Epithelial cell of esophagus (primary cell): Measurements from ENCODE around the gene XRCC5.

Experiments
- DNase-seq: peaks from one replicate; pipeline ENCODE4 v3.0.0; 2010; ENCODE audit warnings: low read depth
- H3K4me3 ChIP-seq: 2 replicates; pipeline ENCODE4 v1.5.1; 2011; ENCODE audit warnings: mild to moderate bottlenecking, low read length, control low read depth
- CTCF ChIP-seq: IDR thresholded peaks from 2 replicates; pipeline ENCODE4 v1.5.1; 2011; ENCODE audit warnings: low read depth, mild to moderate bottlenecking, low read length, control low read depth, inconsistent platforms; ENCODE audit not compliant: insufficient read depth; ENCODE audit errors: missing control alignments

The XRCC5 gene

DNA sequence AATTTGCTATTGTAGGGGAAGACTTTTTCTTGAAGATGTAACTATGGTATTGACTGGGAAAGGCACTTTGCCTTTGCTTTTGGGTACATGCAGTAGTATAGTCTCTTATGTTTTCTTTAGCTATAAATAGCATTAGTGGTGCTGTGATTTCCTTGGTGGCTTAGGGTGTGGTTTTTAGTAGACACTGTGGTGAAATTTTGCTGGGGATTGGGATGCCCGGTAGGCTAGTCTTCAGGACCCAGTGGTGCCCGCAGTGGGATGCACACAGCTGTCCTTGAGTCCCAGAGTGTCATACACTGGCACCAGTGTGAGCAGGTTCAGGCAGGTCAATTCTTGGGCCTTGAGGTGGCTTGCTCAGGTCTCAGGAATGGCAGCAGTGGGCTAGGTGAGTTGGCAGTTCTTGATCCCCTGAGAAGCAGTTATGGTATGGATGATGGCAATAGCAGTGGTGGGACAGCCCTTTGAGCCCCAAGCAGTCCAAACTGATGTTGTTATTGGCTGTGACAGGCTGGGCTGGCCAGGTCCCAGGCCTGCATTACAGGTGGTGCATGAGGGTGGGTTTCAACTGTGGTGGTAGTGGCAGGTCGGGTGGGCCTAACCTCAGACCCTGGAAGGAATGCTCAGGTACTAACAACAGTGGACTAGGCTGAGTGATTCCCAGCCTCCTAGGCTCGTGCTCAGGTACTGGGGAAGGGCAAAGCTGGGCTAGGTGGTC, 124.3 kb downstream of the XRCC5 start:
- TF ChIP-seq CTCF: no peak
- no peak overlapping the region for H3K4me3 ChIP-seq
- DNase-seq: peak; percentile 17

- no peak overlapping the region for H3K4me3 ChIP-seq
- TF ChIP-seq CTCF: no peak
- no peak for DNase-seq
Measured at GRCh38 chr2:216234106-216234505, 125.0 kb downstream of the XRCC5 start.

- TF ChIP-seq CTCF: no peak
- H3K4me3 ChIP-seq: no peak overlapping the region
- DNase-seq: no peak
Measured at GRCh38 chr2:216235462-216235861, 126.3 kb downstream of the XRCC5 start.

- no peak for TF ChIP-seq CTCF
- no peak overlapping the region for H3K4me3 ChIP-seq
- no peak for DNase-seq
Measured at GRCh38 chr2:216235896-216236295, 126.7 kb downstream of the XRCC5 start.

DNA sequence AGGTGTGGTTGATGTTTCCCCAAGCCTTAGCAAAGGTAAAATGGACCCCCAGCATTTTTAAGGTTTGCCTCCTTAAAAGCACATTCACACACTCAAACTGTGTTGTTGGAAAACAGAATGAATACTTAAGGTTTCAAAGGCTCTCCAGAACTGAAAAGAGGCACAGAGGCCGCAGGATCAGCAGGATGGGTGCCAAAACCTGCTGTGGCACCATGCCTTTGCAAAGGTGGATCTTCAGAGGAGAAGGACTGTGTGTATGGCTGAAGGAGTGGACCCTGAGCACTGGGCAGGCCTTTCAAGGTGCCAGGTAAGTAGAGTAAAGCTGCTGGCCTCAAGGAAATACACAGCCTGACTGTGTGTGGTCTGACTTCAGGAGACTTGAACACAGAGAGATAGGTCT, 127.3 kb downstream of the XRCC5 start:
- DNase-seq: no peak
- TF ChIP-seq CTCF: no peak
- H3K4me3 ChIP-seq: no peak overlapping the region

DNA sequence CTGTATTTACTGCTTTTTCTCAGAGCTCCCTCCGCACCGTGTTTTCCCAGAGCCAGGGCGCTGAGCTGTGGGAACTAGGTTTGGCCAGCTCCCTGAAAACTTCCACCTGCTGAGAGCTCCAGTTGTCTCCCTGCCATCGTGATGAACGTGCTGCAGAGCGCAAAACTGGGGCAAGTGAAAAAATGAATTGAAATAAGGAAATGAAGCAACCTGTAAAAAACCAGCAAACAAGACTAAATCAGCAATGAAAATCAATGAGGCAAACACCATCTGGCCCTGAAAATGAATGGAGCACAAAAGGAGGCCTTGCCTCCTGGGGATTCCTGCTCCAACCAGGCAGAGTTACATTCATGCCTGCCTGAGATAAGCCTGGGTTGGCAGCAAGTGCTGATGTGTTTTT, 133.2 kb downstream of the XRCC5 start:
- H3K4me3 ChIP-seq: no peak overlapping the region
- no peak for DNase-seq
- no peak for TF ChIP-seq CTCF

- no peak for DNase-seq
- no peak overlapping the region for H3K4me3 ChIP-seq
- TF ChIP-seq CTCF: no peak
Measured at GRCh38 chr2:216243026-216243425, 133.9 kb downstream of the XRCC5 start.
